ENCODE results near the gene ARAP3. TPM values are rescaled to one million over a fixed set of nuclear protein-coding genes. Genes with fewer than 3 reads are reported as not detected.

Gene ARAP3
- total RNA-seq, 1 donor from 2014 or later, result 8.3 TPM

DNA sequence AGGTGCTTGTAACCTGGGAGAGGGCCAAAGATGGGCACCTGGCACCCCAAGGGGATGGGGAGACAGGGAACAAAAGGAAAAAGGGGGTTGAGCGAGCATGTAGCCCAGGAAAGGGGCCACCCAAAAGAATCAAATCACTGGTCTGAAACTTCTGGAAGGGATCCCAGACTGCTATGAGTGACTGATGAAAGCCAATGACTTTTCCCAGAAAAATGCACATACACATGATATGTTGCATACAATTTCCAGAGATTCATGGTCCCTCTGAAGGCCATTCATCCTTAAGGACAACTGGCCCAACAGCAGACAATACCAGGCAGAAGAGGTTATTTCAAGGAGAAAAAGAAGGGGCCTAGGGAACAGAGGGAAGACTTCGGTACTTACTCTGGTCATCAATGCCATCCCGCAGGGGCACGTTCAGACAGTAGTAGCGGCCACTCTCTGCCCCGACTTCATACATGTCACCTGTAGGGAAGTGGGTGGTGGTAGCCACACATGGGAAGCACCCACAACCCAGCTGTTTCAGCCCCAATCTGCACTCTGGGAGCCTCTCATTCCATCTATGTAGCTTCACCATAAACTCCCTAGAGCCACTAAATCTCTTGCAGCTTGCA lies 53.7 kb downstream of the ARAP3 start:
- intact Hi-C loops (cut with micrococcal nuclease), result no loop called here

DNA sequence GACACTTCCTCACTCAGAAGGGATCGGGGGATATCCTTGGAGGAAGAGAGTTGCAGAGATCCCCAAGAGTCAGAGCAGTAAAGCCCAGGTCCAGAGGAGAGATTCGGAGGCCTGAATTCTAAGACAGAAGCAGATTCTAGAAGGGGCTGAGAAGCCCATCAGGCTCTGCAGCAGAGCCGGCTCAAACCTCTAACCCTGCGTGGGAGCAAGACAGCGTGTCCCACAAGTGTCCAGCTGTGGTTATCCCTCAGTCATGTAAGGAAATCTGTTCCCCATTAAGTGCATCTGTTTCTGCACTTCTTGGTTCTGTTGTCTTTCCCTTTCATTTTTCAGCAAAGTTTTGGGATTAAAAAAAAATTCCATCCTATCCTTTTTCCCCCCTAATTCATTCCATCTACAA lies 58.4 kb downstream of the ARAP3 start:
- intact Hi-C loops (cut with micrococcal nuclease), result loop anchor here (1.0 kb wide), 1 partner anchor 13 kb away; the partner anchor contains the start of genes HDAC3 and RELL2

DNA sequence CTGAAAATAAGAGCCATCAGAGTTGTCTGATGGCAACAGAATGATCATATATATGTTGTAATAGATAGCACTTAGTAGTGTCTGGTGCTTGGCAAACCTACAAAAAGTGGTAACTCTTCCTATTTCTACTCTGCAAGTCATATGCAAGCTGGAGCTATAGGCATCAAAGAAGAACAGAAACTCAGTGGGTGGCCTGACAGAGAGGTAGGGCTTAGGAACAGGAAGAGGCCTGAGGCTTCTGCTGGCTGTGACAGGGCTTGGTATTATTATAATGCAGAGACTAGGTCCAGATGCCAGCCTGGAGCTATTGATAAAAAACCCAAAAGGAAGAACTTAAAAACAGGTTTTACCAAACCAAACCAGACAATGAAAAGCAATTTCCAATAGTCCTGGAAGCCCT lies 58.8 kb downstream of the ARAP3 start:
- intact Hi-C loops (cut with micrococcal nuclease), result loop anchor here (1.0 kb wide), 1 partner anchor 13 kb away; the partner anchor contains the start of genes HDAC3 and RELL2

DNA sequence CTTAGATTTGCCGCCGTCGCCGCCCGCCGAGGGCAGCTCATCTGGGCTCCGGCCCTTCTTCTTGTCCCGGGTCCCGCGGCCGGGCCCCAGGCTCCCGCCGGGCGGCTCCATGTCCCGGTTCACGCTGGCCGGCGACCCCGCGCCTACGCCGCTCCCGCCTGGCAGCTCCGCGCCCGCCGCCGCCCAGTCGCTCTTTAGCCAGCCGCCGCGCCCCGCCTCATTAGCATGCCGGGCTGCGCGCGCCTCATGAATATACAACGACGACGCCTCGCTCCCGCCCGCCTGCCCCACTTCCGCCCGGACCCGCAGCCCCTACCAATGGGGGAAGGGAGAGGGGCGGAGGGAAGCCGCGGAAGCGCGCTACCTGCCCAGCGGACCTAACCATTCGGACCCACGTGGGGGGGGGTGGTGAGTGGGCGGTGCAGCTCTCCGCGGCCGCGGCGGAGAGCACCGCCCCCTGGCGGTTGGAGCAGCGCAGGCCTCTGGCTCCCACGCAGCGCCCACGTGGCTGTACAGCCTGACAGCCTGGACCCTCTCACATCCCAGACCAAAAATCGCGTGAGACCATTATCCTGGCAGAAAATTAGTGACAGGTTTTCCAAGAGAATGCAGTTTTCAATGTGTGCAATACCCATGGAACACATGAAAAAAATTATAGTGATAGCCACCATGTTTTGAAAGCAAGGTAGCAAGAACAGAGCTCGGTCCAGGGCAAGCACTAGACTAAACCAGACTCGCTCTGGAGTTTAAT lies 63.1 kb downstream of the ARAP3 start, which contains the start of gene DIAPH1:
Gene DIAPH1, minus strand, starts transcription at position 197 of the 751 bp plus-strand sequence. Its CDS starts 86 bp downstream, at position 111.
- intact Hi-C loops (cut with micrococcal nuclease), result loop anchor here (1.0 to 10.0 kb wide), 10 partner anchors 14 to 1214 kb away; partner anchors contain the start of genes ANKHD1, FCHSD1, HDAC3 and RELL2

DNA sequence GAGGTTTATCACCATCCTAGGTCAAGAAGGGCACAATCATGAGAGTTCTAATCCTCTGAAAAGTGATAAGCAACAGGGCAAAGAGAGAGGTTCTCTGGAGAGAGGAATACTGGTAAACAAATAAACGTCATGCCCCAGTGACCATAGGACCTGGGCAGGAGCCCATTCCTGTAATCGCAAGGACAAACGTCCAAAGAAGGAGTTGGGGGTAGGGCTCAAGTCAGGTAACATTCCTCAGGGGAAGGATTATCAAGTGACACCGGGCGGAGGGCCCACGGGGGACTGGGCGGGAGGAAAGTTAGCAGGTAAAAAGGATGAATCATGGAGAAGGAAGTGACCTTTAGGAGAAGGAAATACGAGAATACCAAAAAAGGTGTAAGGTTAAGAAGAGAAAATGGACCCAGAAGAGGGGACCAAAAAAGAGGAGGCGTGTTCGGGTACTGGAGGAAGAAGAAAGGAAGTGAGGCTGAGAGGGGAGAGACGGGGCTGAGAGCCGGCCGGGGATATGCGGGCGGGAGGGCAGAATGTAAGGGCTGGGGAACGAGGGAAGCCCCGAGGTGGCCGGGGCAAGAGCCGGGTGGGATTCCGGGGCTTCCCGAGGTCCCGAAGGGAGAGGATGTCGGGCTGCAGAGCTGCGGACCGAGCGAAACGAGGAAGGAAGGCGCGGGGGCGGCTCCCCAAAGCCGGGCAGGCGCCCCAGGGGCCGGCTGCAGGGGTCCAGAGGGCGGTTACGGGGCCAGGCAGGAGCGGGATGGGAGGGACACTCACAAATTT lies 63.8 kb downstream of the ARAP3 start:
- intact Hi-C loops (cut with micrococcal nuclease), result loop anchor here (5.0 to 10.0 kb wide), 3 partner anchors 36 to 1213 kb away; partner anchors contain the start of gene ANKHD1

DNA sequence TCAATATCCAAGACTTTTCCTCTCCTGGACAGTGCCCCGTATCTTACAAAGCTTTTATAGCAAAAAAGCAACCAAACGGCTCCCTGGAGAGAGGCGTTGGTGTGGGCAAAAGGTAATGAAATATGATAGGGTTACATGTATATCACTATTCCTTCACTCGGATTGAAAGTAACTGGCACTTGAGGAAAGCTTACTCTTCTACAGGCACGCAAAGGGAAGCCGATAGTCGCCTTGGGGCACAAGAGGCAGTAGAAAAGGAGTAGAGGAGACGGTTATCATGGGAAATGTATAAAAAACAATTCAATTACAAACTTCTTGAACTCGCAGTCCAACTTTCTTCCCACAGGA lies 64.4 kb downstream of the ARAP3 start:
- intact Hi-C loops (cut with micrococcal nuclease), result loop anchor here (5.0 to 10.0 kb wide), 3 partner anchors 35 to 1213 kb away; partner anchors contain the start of gene ANKHD1

DNA sequence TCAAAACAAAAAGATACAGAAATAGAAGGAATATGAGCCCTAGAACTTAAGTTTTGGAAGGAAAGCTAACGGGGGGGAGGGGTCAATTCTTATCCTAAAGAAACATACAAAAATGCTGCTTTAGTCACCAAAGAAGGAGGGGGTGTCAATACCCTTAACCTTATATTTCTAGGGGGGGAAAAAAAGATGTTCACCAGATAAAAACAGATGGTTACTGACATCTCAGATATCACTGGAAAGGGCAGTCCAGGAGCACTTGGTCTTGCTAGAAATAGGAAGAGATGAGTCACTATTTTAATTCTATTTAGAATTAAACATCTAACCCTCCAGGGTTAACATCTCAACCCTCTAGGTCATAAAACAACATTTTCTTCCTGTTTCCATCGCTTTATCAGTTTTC lies 64.9 kb downstream of the ARAP3 start:
- intact Hi-C loops (cut with micrococcal nuclease), result loop anchor here (5.0 to 10.0 kb wide), 3 partner anchors 35 to 1212 kb away; partner anchors contain the start of gene ANKHD1

DNA sequence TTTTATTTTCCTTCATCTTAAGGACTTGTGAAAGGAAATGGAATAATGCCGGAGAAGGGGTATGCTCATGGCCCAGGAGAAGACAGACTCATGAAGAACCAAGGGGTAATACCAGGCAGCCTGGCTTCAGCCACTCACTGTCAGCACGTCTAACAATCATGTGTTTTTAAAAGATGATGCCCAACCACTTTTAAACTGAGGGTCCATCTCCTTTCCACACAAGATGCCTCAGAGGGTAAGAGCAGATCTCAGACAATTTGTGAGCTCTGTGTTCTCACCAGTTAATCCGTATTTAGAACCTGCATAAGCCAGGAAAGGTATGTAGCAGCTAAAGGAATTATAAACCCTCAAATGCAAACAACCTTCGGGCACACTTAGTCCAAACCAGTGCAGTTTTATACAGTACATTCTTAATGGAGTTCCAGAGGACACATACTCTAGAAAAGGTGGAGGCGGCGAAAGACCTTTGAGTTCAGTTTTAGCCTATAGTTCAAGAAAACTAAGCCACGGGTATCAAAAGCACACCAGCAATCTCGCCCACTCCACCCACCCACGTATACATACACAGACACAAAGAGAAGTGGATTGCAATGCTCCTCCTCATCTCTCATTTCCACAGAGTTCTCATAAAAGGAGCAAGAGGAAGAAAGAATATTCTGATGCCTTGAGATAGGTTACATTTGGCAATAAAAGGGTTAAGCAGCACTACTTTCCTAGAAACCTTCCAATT lies 65.9 kb downstream of the ARAP3 start:
- intact Hi-C loops (cut with micrococcal nuclease), result loop anchor here (5.0 to 10.0 kb wide), 3 partner anchors 34 to 1211 kb away; partner anchors contain the start of gene ANKHD1

DNA sequence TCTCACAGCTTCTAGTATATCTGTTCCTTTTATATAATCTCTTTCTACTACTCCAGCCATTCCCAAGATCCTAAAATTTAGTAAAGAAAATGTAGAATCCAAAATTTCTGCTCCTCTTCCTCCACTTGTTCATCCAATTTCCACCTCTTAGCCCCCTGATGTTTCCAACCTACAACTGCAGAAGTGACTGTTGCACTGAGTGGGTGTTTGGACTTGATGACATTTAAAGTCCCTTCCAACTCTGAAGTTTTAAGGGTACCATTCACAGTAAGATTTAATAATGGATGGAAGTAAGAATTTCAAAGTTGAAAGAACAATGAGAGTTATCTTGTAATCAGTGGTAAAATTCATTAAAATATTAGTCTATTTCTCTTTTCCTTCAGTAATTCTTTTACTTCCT lies 68.7 kb downstream of the ARAP3 start:
- intact Hi-C loops (cut with micrococcal nuclease), result loop anchor here (10.0 kb wide), 1 partner anchor 1209 kb away; the partner anchor contains the start of gene ANKHD1

DNA sequence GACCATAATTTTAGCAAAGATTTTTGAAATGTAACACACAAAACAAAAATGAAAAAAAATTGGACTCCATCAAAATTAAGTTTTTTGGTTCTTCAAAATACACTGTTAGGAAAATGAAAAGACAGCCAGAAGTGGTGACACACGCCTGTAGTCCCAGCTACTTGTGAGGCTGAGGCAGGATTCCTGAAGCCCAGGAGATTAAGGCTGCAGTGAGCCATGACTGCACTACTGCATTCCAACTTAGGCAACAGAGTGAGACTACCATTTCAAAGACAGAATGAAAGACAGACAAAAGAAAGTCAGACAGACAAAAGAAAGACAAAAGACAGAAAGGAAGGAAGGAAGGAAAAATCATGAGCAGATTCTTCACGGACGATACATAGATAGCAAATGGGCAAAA lies 70.7 kb downstream of the ARAP3 start:
- intact Hi-C loops (cut with micrococcal nuclease), result loop anchor here (10.0 kb wide), 1 partner anchor 1206 kb away; the partner anchor contains the start of gene ANKHD1

DNA sequence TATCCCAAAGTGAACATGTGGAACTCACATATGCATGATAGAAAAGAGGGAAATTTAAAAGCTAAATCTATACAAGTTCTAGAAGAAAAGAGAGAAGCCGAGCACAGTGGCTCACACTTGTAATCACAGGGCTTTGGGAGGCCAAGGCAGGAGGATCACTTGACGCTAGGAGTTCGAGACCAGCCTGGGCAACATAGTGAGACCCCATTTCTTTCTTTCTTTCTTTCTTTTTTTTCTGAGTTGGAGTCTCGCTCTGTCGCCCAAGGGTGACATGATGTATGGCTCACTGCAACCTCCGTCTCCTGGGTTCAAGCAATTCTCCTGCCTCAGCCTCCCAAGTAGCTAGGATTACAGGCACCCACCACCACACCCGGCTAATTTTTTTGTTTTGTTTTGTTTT lies 72.1 kb downstream of the ARAP3 start:
- intact Hi-C loops (cut with micrococcal nuclease), result loop anchor here (10.0 kb wide), 2 partner anchors 895 to 1205 kb away; partner anchors contain the start of gene ANKHD1

DNA sequence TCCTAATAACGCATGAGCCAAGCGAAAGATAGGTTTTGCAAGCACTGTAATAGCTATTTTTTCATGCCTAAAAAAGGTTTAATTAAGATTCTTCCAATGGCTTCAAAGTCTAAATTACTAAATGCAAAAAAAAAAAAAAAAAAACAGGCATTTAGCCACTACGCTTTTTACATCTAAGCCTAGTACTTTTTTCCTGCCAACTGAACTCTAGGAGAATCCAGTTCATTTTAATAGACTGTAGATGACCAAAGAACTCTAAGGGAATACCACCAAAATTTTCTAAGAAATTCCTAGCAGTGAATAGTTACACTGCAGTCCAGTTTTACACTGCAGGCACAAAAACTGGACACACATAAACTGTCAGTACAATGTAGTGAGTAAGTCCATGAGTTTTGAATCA lies 73.0 kb downstream of the ARAP3 start:
- intact Hi-C loops (cut with micrococcal nuclease), result loop anchor here (10.0 kb wide), 1 partner anchor 894 kb away; no protein-coding TSS in a partner anchor

DNA sequence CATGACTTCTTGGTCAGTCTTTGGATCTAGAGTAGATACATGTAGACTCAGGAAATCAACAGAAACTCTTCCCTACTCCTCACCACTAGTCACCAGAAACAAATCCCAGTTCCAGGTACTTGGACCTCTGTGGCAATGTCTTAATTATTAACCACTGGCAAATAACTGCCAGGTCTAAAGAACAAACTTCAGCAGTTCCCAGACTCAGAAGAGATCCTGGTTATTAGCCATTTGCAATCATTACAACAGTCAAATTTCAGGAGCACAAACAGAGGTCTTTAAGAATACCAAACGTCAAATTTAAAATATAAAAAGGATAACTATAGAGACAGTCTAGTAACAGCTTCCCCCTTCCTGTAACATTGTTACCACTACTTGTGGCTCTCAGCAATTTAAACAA lies 73.5 kb downstream of the ARAP3 start:
- intact Hi-C loops (cut with micrococcal nuclease), result loop anchor here (10.0 kb wide), 1 partner anchor 894 kb away; no protein-coding TSS in a partner anchor

DNA sequence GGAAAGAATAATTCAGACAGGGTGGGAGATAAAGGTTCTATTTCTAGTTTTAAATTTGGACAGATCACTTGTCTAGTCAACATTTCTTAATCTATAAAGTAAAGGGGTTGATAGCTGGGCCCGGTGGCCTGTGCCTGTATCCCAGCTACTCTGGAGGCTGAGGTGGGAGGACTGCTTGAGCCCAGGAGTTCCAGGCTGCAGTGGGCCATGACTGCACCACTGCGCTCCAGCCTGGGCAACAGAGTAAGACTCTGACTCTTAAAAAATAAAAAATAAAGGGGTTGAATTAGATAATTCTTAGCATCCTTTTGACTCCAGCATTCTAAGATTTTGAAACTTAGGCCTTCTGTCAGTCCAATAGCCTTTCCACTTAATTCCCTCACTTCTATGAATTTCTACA lies 74.0 kb downstream of the ARAP3 start:
- intact Hi-C loops (cut with micrococcal nuclease), result loop anchor here (10.0 kb wide), 1 partner anchor 893 kb away; no protein-coding TSS in a partner anchor

DNA sequence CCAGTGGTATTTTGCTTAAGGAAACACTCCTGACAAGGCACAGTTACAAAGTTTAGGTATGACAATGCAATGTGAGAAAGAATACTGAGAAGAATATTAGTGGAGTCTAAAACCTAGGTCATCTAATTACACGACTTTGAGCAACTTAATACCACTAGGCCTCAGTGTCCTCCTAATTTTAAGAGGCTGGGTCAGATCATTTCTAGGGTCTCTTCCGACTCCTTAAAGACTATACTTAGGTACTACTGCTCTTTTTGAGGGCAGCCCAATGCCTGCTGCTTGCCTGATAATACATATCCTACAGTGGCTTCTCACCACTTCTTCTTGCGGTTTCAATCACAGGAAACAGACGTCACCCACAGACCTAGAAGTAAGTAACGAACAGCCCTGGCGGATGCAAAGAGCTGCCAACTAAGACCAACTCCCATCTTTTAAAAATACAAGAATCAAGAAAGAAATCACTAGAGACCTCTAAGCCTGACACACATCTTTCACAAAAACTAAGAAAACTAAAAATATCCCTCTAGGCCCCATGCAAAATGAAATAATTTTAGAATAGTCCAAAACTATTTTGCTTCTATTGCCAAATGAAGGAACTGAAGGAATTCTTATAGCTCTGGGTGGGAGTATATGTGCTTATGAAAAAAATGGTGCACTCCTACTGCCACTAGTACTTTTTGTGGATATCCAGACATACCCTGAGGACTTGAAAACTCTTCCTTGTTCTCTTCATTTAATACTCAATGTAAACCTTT lies 76.3 kb downstream of the ARAP3 start:
- intact Hi-C loops (cut with micrococcal nuclease), result loop anchor here (1.0 to 10.0 kb wide), 7 partner anchors 8 to 891 kb away; partner anchors contain the start of genes FCHSD1, HDAC3 and RELL2

DNA sequence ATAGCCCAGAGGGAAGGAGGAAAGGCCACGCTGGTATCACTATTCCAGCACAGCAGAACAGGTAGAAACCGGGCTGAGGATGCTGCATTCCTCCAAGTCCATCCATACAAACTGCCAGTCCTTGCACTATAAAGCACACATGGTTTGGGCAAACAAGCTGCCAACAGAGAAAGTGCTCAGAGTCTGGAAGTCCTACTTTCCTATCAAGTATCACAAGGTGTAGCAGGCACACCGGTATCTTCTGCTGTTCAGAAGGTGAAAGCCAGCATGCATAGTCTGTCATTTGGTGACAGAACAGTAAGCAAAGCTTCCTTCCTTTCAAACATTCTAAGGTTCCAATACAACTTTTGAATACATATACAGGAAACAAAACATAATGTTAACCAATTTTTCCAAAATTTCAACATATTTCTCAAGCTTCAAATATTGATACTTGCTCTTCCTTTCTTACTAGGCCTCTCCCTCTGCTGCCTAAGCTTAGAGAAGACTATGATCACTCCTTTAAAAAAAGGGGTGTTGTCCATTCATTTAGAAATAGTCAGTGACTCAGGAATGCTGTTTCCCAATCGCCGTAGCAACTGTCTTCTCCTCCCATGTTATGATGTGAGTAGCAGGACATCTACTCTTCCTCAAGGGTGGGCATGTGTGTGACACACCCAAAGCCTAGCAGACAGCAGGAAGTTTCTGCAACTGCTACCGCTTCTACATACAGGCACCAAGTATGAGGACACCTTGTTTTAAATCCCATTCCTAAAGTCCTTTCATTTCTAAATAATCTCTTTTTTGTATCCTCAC lies 77.9 kb downstream of the ARAP3 start:
- intact Hi-C loops (cut with micrococcal nuclease), result loop anchor here (5.0 to 10.0 kb wide), 2 partner anchors 318 to 889 kb away; partner anchors contain the start of gene DELE1

Measured in T-helper 1 cell treated with Interleukin-12 subunit alpha and Interleukin-12 subunit beta and Interleukin-4 antibody, amounts not matched to agents 30 ng/mL and 1 ng/mL, for 36 hours (primary cell).